LHCN-M2 (cell line): ENCODE results near the gene LOC128125822. TPM values are rescaled to one million over a fixed set of nuclear protein-coding genes. Genes with fewer than 3 reads are reported as not detected.
"Not testable (repeated sequence)": the region's sequence is repeated elsewhere in the genome, so short reads cannot be mapped to it uniquely, and the experiment has no call there.

ENCODE experiments used
- DNase-seq: peaks from one replicate; pipeline ENCODE4 v3.0.0-alpha.2; 2012; ENCODE audit warnings: low read depth
- total RNA-seq: library from RNA; depleted of rRNA; stranded (reverse); fragments of >200 nt; gene quantifications from 2 replicates; pipeline ENCODE4 v1.2.3, GENCODE V29; 2014; rRNA removed

LOC128125822 gene

GRCh38 chr6:63582579-63583231 is 10.4 kb downstream of the LOC128125822 start:
- no peak for DNase-seq

- no peak for DNase-seq
Observed at GRCh38 chr6:63584125-63584514, 11.8 kb downstream of the LOC128125822 start.

GRCh38 chr6:63584566-63584965 is 12.3 kb downstream of the LOC128125822 start:
- DNase-seq, result no peak

- not testable (repeated sequence) for DNase-seq
Observed at GRCh38 chr6:63585652-63586051, 13.4 kb downstream of the LOC128125822 start.

- no peak for DNase-seq
Observed at GRCh38 chr6:63589952-63590411, 17.7 kb downstream of the LOC128125822 start.

- DNase-seq, result no peak
Observed at GRCh38 chr6:63592886-63593285, 20.6 kb downstream of the LOC128125822 start.

GRCh38 chr6:63597141-63598048 is 25.1 kb downstream of the LOC128125822 start:
- peak; percentile 21 for DNase-seq

GRCh38 chr6:63598049-63599036 is 26.1 kb downstream of the LOC128125822 start:
- DNase-seq, result peak; percentile 56

- no peak for DNase-seq
Observed at GRCh38 chr6:63599243-63599642, 27.0 kb downstream of the LOC128125822 start.

- no peak for DNase-seq
Observed at GRCh38 chr6:63600136-63600535, 27.9 kb downstream of the LOC128125822 start.

- no peak for DNase-seq
Observed at GRCh38 chr6:63609231-63609630, 37.0 kb downstream of the LOC128125822 start.

GRCh38 chr6:63610944-63611343 is 38.7 kb downstream of the LOC128125822 start:
- no peak for DNase-seq

GRCh38 chr6:63611560-63611959 is 39.3 kb downstream of the LOC128125822 start:
- DNase-seq, result no peak

- no peak for DNase-seq
Observed at GRCh38 chr6:63615590-63615989, 43.3 kb downstream of the LOC128125822 start.

Other genes with a start within 250 kb of the LOC128125822 start
- gene PTP4A1, start within 50 bp of the LOC128125822 start, total RNA-seq, result 19.0 and 28.5 TPM in 2 replicates
- gene PHF3, start 63.3 kb downstream of the LOC128125822 start, total RNA-seq, result 26.6 and 31.7 TPM in 2 replicates